ENCODE measurements around the gene ACTRT2.

Gene ACTRT2

GRCh38 chr1:3035563-3036446 lies 14.5 kb downstream of the ACTRT2 start:
- TF ChIP-seq CTCF (IDR thresholded peaks at IDR 0.05; ENCODE audit: extremely low read depth, missing control alignments), result no peak
- no peak for DNase-seq (ENCODE audit: low spot score)

- TF ChIP-seq CTCF (IDR thresholded peaks at IDR 0.05; ENCODE audit: extremely low read depth, missing control alignments), result no peak
- no peak for DNase-seq (ENCODE audit: low spot score)
Observed at GRCh38 chr1:3036447-3037280, 15.4 kb downstream of the ACTRT2 start.

- no peak for TF ChIP-seq CTCF (IDR thresholded peaks at IDR 0.05; ENCODE audit: extremely low read depth, missing control alignments)
- no peak for DNase-seq (ENCODE audit: low spot score)
Observed at GRCh38 chr1:3037281-3038040, 16.2 kb downstream of the ACTRT2 start.

- TF ChIP-seq CTCF (IDR thresholded peaks at IDR 0.05; ENCODE audit: extremely low read depth, missing control alignments), result no peak
- DNase-seq (ENCODE audit: low spot score), result no peak
Observed at GRCh38 chr1:3038113-3038551, 16.9 kb downstream of the ACTRT2 start.

- no peak for DNase-seq (ENCODE audit: low spot score)
- TF ChIP-seq CTCF (IDR thresholded peaks at IDR 0.05; ENCODE audit: extremely low read depth, missing control alignments), result no peak
Observed at GRCh38 chr1:3038571-3039181, 17.4 kb downstream of the ACTRT2 start.

- TF ChIP-seq CTCF (IDR thresholded peaks at IDR 0.05; ENCODE audit: extremely low read depth, missing control alignments), result no peak
- no peak for DNase-seq (ENCODE audit: low spot score)
Observed at GRCh38 chr1:3040004-3040403, 18.7 kb downstream of the ACTRT2 start.

Data from GM20000 (cell line).